Spleen (tissue), 7 donors: ENCODE measurements around the gene NLGN1.

Source experiments
- POLR2A ChIP-seq, 3 donors: fragments of 450-650 bp; IDR thresholded peaks; one replicate each; pipeline ENCODE4 v1.5.1; 2017; ENCODE audit warnings: antibody characterized with exemption in 3 of 3, mild to moderate bottlenecking in 1 of 3
- POLR2AphosphoS5 ChIP-seq, 3 donors: sonication (generic); formaldehyde crosslinking; IDR thresholded peaks; one replicate each; pipeline ENCODE4 v1.5.1; 2017; ENCODE audit warnings: antibody characterized with exemption in 3 of 3
- TF ChIP-seq, protein P1 (sequence below), 11 experiments: fragments of 200-600 bp in 7 of 11; fragments of 450-650 bp in 4 of 11; sonication (generic) in 4 of 11; IDR thresholded peaks in 8 of 11; conservative IDR thresholded peaks in 3 of 11; 1 replicate in 7 of 11; 2 replicates in 4 of 11; pipeline versions ENCODE4 v1.4.0 to v1.8.0; 2016 to 2021; ENCODE audit warnings: antibody characterized with exemption in 11 of 11, inconsistent platforms in 4 of 11, mild to moderate bottlenecking in 1 of 11
- donor health status: DM: no; HTN: no; CAD: no; lungs with moderate emphysema.
- donor health status: DM: no; HTN: no; CAD: no.
- donor health status: DM: no; HTN: no; CAD: no.

DNA sequence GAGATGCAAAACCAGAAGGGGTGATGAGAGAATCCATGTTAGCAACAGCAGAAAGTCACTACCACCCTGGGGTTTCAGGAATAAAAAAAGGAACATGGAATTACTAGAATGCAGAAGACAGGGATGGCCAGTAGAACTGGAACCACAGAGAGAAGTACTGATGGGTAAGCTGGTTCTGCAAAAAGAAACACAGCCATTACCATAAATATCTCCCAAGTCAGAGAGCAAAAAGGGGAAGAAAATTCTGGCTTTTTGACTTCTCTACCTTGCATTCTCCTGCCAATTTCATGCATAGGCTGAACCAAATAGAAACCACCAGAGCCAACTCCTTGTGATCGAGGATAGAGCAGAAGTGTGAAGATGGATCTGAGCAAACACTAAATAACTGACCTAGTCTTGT lies 911.2 kb downstream of the NLGN1 start:
- TF ChIP-seq, protein P1, sequence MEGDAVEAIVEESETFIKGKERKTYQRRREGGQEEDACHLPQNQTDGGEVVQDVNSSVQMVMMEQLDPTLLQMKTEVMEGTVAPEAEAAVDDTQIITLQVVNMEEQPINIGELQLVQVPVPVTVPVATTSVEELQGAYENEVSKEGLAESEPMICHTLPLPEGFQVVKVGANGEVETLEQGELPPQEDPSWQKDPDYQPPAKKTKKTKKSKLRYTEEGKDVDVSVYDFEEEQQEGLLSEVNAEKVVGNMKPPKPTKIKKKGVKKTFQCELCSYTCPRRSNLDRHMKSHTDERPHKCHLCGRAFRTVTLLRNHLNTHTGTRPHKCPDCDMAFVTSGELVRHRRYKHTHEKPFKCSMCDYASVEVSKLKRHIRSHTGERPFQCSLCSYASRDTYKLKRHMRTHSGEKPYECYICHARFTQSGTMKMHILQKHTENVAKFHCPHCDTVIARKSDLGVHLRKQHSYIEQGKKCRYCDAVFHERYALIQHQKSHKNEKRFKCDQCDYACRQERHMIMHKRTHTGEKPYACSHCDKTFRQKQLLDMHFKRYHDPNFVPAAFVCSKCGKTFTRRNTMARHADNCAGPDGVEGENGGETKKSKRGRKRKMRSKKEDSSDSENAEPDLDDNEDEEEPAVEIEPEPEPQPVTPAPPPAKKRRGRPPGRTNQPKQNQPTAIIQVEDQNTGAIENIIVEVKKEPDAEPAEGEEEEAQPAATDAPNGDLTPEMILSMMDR (IDR thresholded peaks at IDR 0.05 in 8 of 11, conservative IDR thresholded peaks at IDR 0.05 in 3 of 11): no peak
- no peak for TF ChIP-seq POLR2AphosphoS5 (IDR thresholded peaks at IDR 0.05)
- no peak for TF ChIP-seq POLR2A (IDR thresholded peaks at IDR 0.05)
